CD8-positive, alpha-beta memory T cell (primary cell): ENCODE data around the gene ZNF33B. TPM values are rescaled to one million over a fixed set of nuclear protein-coding genes. Genes with fewer than 3 reads are reported as not detected.

Source experiments
- CTCF ChIA-PET: fragments of 350-600 bp; sonication (Branson Sonifier 250); formaldehyde crosslinking; loops from one replicate; lab custom pipeline; 2021; ENCODE audit warnings: antibody characterized with exemption; lab: Charles Lee
- POLR2A ChIA-PET: fragments of 350-600 bp; sonication (Branson Sonifier 250); formaldehyde crosslinking; loops from one replicate; lab custom pipeline; 2021; ENCODE audit warnings: antibody characterized with exemption; lab: Charles Lee
- DNase-seq, 5 donors: peaks; one replicate each; pipeline versions ENCODE4 v3.0.0 to v3.0.0-alpha.2; 2020 to 2022; ENCODE audit warnings: mixed read lengths in 1 of 5
- H3K27ac ChIP-seq: one replicate; pipeline ENCODE4 v1.7.0; 2013; ENCODE audit warnings: low read depth, mild to moderate bottlenecking, low read length, moderate library complexity
- H3K27me3 ChIP-seq: 2 replicates; pipeline ENCODE4 v1.7.0; 2013; ENCODE audit warnings: low read length, mild to moderate bottlenecking; ENCODE audit not compliant: insufficient read depth, poor library complexity, severe bottlenecking
- H3K36me3 ChIP-seq: 2 replicates; pipeline ENCODE4 v1.7.0; 2013; ENCODE audit warnings: mild to moderate bottlenecking, low read length, moderate library complexity; ENCODE audit not compliant: insufficient read depth
- H3K4me1 ChIP-seq: 2 replicates; pipeline ENCODE4 v1.7.0; 2013; ENCODE audit warnings: mild to moderate bottlenecking, low read length, moderate library complexity; ENCODE audit not compliant: insufficient read depth
- H3K4me3 ChIP-seq: 2 replicates; pipeline ENCODE4 v1.7.0; 2013; ENCODE audit warnings: mild to moderate bottlenecking, low read length
- H3K9me3 ChIP-seq: 2 replicates; pipeline ENCODE4 v1.7.0; 2013; ENCODE audit warnings: mild to moderate bottlenecking, low read length
- H3K27ac Mint-ChIP-seq, 8 donors: one replicate each; pipeline ENCODE4 v1.8.0; 2020 to 2021; ENCODE audit warnings: mixed read lengths in 8 of 8, mild to moderate bottlenecking in 6 of 8, inconsistent platforms in 3 of 8, moderate library complexity in 3 of 8
- H3K27me3 Mint-ChIP-seq, 2 donors: one replicate each; pipeline ENCODE4 v1.8.0; 2020 to 2021; ENCODE audit warnings: mixed read lengths in 2 of 2, mild to moderate bottlenecking in 1 of 2, moderate library complexity in 1 of 2
- H3K36me3 Mint-ChIP-seq, 3 donors: one replicate each; pipeline ENCODE4 v1.8.0; 2020 to 2021; ENCODE audit warnings: mixed read lengths in 3 of 3, inconsistent platforms in 1 of 3, mild to moderate bottlenecking in 1 of 3
- H3K4me1 Mint-ChIP-seq, 3 donors: one replicate each; pipeline ENCODE4 v1.8.0; 2020 to 2021; ENCODE audit warnings: mixed read lengths in 3 of 3, inconsistent platforms in 1 of 3, mild to moderate bottlenecking in 1 of 3
- H3K4me3 Mint-ChIP-seq, 7 donors: one replicate each; pipeline ENCODE4 v1.8.0; 2020 to 2021; ENCODE audit warnings: mixed read lengths in 7 of 7, mild to moderate bottlenecking in 6 of 7, moderate library complexity in 4 of 7, inconsistent platforms in 2 of 7
- H3K9me3 Mint-ChIP-seq, 5 donors: one replicate each; pipeline ENCODE4 v1.8.0; 2020 to 2022; ENCODE audit warnings: mixed read lengths in 5 of 5, mild to moderate bottlenecking in 3 of 5, moderate library complexity in 2 of 5, inconsistent platforms in 1 of 5
- polyA plus RNA-seq: library from polyadenylated mRNA; unstranded; fragments of 300-500 nt; fragmentation: Illumina TruSeq; gene quantifications from one replicate; pipeline ENCODE4 v1.2.3, GENCODE V29; 2021
- total RNA-seq, 2 experiments: library from RNA; stranded (reverse); gene quantifications; one replicate each; pipeline ENCODE4 v1.2.3, GENCODE V29; 2021

The ZNF33B gene
- total and polyA plus RNA-seq, 3 experiments from 2014 or later: 9.5 to 14.2 (median 11.9) TPM

DNA sequence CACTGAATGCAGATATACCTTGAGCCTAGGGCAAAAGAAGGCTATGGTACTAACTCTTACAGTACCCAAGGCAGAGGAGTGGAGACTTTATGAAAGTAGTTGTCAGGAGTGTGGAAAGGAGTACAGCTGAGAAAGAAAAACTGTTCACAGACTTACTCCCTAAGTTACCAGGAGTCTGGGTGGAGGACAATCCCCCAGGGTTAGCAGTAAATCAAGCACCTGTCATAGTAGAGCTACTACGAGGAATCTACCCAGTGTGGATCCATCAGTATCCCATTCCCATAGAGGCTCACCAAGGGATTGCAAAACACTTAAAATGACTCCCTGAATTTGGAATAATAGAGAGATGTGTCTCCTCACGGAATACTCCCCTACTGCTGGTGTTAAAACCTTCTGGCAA is 10.1 kb upstream of the ZNF33B start:
- H3K36me3 ChIP-seq: no peaks in the 10 kb centered on the region
- H3K4me1 ChIP-seq: no peaks in the 10 kb centered on the region
- DNase-seq: no peak
- no peak overlapping the region for H3K27ac Mint-ChIP-seq
- peaks cover 0 to 2% (median 0%) of the 10 kb centered on the region in 5 donors for H3K9me3 Mint-ChIP-seq
- H3K27ac ChIP-seq: no peak overlapping the region
- CTCF ChIA-PET: no interaction called here
- no peak overlapping the region for H3K4me3 ChIP-seq
- H3K27me3 Mint-ChIP-seq: peaks cover 2 to 18% of the 10 kb centered on the region in 2 donors
- POLR2A ChIA-PET: no interaction called here
- H3K36me3 Mint-ChIP-seq: peaks cover 0 to 5% (median 3%) of the 10 kb centered on the region in 3 donors
- no peaks in the 10 kb centered on the region for H3K9me3 ChIP-seq
- H3K27me3 ChIP-seq: no peaks in the 10 kb centered on the region
- no peak overlapping the region for H3K4me3 Mint-ChIP-seq
- peaks cover 3 to 6% (median 4%) of the 10 kb centered on the region in 3 donors for H3K4me1 Mint-ChIP-seq

- Histone ChIP-seq H3K4me1 (no peaks in the 10 kb centered on the region), H3K36me3 (no peaks in the 10 kb centered on the region), H3K9me3 (no peaks in the 10 kb centered on the region), H3K27me3 (no peaks in the 10 kb centered on the region), H3K27ac (peak overlapping the region; percentile 70), H3K4me3 (no peak overlapping the region)
- H3K27me3 Mint-ChIP-seq: peaks cover 0 to 18% of the 10 kb centered on the region in 2 donors
- POLR2A ChIA-PET: no interaction called here
- H3K4me1 Mint-ChIP-seq: peaks cover 3 to 6% (median 4%) of the 10 kb centered on the region in 3 donors
- peaks cover 0 to 5% (median 3%) of the 10 kb centered on the region in 3 donors for H3K36me3 Mint-ChIP-seq
- peaks cover 0 to 2% (median 0%) of the 10 kb centered on the region in 5 donors for H3K9me3 Mint-ChIP-seq
- H3K27ac Mint-ChIP-seq: no peak overlapping the region
- DNase-seq: no peak
- CTCF ChIA-PET: no interaction called here
- no peak overlapping the region for H3K4me3 Mint-ChIP-seq
Measured at GRCh38 chr10:42646687-42647640, 8.6 kb upstream of the ZNF33B start.

GRCh38 chr10:42646214-42646613 is 7.8 kb upstream of the ZNF33B start:
- no peak for DNase-seq
- H3K9me3 ChIP-seq: no peaks in the 10 kb centered on the region
- peaks cover 0 to 2% (median 0%) of the 10 kb centered on the region in 5 donors for H3K9me3 Mint-ChIP-seq
- ChIA-PET CTCF (no interaction called here), POLR2A (no interaction called here)
- H3K36me3 ChIP-seq: no peaks in the 10 kb centered on the region
- H3K4me1 ChIP-seq: no peaks in the 10 kb centered on the region
- H3K27me3 Mint-ChIP-seq: peaks cover 0 to 18% of the 10 kb centered on the region in 2 donors
- H3K27me3 ChIP-seq: no peaks in the 10 kb centered on the region
- no peak overlapping the region for H3K4me3 Mint-ChIP-seq
- no peak overlapping the region for H3K27ac Mint-ChIP-seq
- H3K4me3 ChIP-seq: no peak overlapping the region
- peak overlapping the region; percentile 70 for H3K27ac ChIP-seq
- peaks cover 3 to 6% (median 4%) of the 10 kb centered on the region in 3 donors for H3K4me1 Mint-ChIP-seq
- peaks cover 0 to 5% (median 3%) of the 10 kb centered on the region in 3 donors for H3K36me3 Mint-ChIP-seq

DNA sequence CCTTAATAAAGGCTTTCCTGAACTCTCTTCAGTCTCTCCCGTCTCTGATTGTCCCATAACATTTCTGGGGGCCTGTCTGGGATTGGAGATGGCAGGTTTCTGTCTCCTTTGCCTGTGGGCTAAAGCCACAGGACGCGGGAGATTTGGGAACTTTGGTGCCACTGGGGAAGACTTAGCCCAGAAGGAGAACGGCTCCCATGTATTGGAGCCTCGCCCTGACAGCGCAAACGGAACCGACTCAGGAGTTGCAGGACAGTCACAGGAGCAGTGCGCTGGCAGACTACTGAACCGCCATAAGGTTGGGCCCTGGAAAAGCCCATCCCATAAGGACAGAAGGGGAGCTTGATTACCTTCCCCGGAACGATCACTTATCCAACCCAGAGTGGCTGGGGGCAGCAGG is 7.1 kb upstream of the ZNF33B start:
- peaks cover 3 to 5% (median 4%) of the 10 kb centered on the region in 3 donors for H3K4me1 Mint-ChIP-seq
- Histone ChIP-seq H3K4me1 (no peaks in the 10 kb centered on the region), H3K27ac (peak overlapping the region; percentile 70), H3K9me3 (no peaks in the 10 kb centered on the region), H3K4me3 (no peak overlapping the region), H3K27me3 (no peaks in the 10 kb centered on the region), H3K36me3 (no peaks in the 10 kb centered on the region)
- peaks cover 0 to 5% (median 3%) of the 10 kb centered on the region in 3 donors for H3K36me3 Mint-ChIP-seq
- peaks cover 0 to 2% (median 0%) of the 10 kb centered on the region in 5 donors for H3K9me3 Mint-ChIP-seq
- CTCF ChIA-PET: no interaction called here
- no peak overlapping the region for H3K27ac Mint-ChIP-seq
- H3K4me3 Mint-ChIP-seq: no peak overlapping the region
- POLR2A ChIA-PET: no interaction called here
- peaks cover 0 to 18% of the 10 kb centered on the region in 2 donors for H3K27me3 Mint-ChIP-seq
- no peak for DNase-seq

DNA sequence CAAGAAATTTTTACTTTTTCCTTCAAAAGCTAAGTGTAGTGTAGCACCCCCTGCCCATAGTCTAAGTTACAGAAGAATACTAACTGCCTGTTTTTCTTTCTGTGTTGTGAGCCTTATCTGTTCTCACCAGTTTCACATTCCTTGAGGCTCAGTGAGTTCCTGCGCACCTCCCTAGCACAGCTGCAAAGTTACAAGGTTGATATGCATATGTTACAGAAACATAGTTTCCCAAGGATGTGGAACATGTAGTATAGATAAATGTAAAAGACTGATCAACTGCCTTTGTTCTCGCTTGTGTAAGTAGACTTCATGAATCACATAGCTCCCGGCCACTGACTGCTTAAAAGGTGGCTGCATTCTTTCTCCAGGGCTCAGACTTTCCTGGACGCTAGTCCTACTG is 6.7 kb upstream of the ZNF33B start:
- Mint-ChIP-seq H3K9me3 (peaks cover 0 to 2% (median 0%) of the 10 kb centered on the region in 5 donors), H3K36me3 (peaks cover 0 to 5% (median 3%) of the 10 kb centered on the region in 3 donors), H3K4me3 (no peak overlapping the region), H3K27me3 (peaks cover 0 to 18% of the 10 kb centered on the region in 2 donors), H3K4me1 (peaks cover 0 to under 1% (median under 1%) of the 10 kb centered on the region in 3 donors), H3K27ac (peak overlapping the region in 1 of 8 donors; percentile 27)
- CTCF ChIA-PET: no interaction called here
- DNase-seq: no peak
- Histone ChIP-seq H3K4me3 (no peak overlapping the region), H3K27me3 (no peaks in the 10 kb centered on the region), H3K27ac (peak overlapping the region; percentile 70), H3K36me3 (no peaks in the 10 kb centered on the region), H3K9me3 (no peaks in the 10 kb centered on the region), H3K4me1 (no peaks in the 10 kb centered on the region)
- POLR2A ChIA-PET: no interaction called here

- Histone ChIP-seq H3K27me3 (no peaks in the 10 kb centered on the region), H3K36me3 (no peaks in the 10 kb centered on the region), H3K4me3 (no peak overlapping the region), H3K4me1 (peaks cover 19% of the 10 kb centered on the region), H3K27ac (no peak overlapping the region), H3K9me3 (no peaks in the 10 kb centered on the region)
- Mint-ChIP-seq H3K36me3 (peaks cover 3 to 21% (median 5%) of the 10 kb centered on the region in 3 donors), H3K27me3 (peaks cover 0 to 4% of the 10 kb centered on the region in 2 donors), H3K4me1 (peaks cover 24 to 31% (median 29%) of the 10 kb centered on the region in 3 donors), H3K9me3 (no peaks in the 10 kb centered on the region), H3K4me3 (peak overlapping the region in 4 of 7 donors; percentile 9 to 61 (median 30)), H3K27ac (no peak overlapping the region)
- DNase-seq: no peak
- CTCF ChIA-PET: no interaction called here
- POLR2A ChIA-PET: no interaction called here
Measured at GRCh38 chr10:42640610-42641229, 2.4 kb upstream of the ZNF33B start.

DNA sequence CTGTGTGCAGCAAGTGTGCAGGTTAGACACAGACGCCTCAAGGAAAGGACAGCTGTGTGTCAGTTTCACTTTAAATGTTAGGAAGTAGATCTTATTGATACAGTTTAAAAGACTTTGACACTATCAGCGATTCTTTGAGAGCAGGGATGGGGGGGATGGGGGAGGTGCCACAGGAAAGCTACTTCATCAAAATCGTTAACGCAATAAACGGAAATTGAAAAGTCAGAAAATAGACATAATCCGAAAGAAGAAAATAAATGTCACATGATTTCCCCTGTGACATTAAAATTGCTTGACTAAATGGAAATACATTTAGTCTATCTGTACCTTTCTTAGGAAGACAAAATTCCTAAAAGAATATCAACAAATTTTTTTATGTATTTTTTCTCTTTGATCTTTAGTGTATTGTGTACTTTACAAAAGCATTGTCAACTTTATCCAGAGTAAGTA is 476 bp upstream of the ZNF33B start:
- Mint-ChIP-seq H3K4me1 (peaks cover 33 to 48% (median 45%) of the 10 kb centered on the region in 3 donors), H3K27ac (peak overlapping the region; percentile 95 to 99 (median 98)), H3K27me3 (peaks cover 0 to 1% of the 10 kb centered on the region in 2 donors), H3K4me3 (peak overlapping the region; percentile 97 to 100 (median 97)), H3K36me3 (peaks cover 4 to 34% (median 10%) of the 10 kb centered on the region in 3 donors), H3K9me3 (no peaks in the 10 kb centered on the region)
- Histone ChIP-seq H3K4me3 (peak overlapping the region; percentile 100), H3K36me3 (no peaks in the 10 kb centered on the region), H3K27ac (peak overlapping the region; percentile 96), H3K27me3 (no peaks in the 10 kb centered on the region), H3K9me3 (no peaks in the 10 kb centered on the region), H3K4me1 (peaks cover 23% of the 10 kb centered on the region)
- ChIA-PET CTCF (no interaction called here), POLR2A (interaction anchor here (0.6 to 0.7 kb wide), 2 partner anchors 153 to 816 kb away, joined by 3 to 13 read pairs; no protein-coding TSS in a partner anchor)
- no peak for DNase-seq
